Type B pancreatic cell (in vitro differentiated cells): ENCODE results near the gene TGFBR3L. TPM values are rescaled to one million over a fixed set of nuclear protein-coding genes. Genes with fewer than 3 reads are reported as not detected.

Source experiments
- DNase-seq: peaks from one replicate; pipeline ENCODE4 v3.0.0; 2021; ENCODE audit warnings: mixed read lengths; ENCODE audit not compliant: unreplicated experiment; ENCODE audit errors: extremely low spot score
- H3K27ac Mint-ChIP-seq: 2 replicates; pipeline ENCODE4 v1.8.0; 2021; ENCODE audit warnings: mild to moderate bottlenecking, mixed read lengths
- H3K27me3 Mint-ChIP-seq: 2 replicates; pipeline ENCODE4 v1.8.0; 2021; ENCODE audit warnings: mixed read lengths
- H3K36me3 Mint-ChIP-seq: 2 replicates; pipeline ENCODE4 v1.8.0; 2021; ENCODE audit warnings: mixed read lengths
- H3K4me1 Mint-ChIP-seq: one replicate; pipeline ENCODE4 v1.8.0; 2021; ENCODE audit warnings: mixed read lengths; ENCODE audit not compliant: unreplicated experiment
- H3K4me3 Mint-ChIP-seq: 2 replicates; pipeline ENCODE4 v1.8.0; 2021; ENCODE audit warnings: mild to moderate bottlenecking, mixed read lengths
- H3K9me3 Mint-ChIP-seq: 2 replicates; pipeline ENCODE4 v1.8.0; 2021; ENCODE audit warnings: mixed read lengths
- total RNA-seq: library from RNA; stranded (reverse); gene quantifications from 2 replicates; pipeline ENCODE4 v1.2.1, GENCODE V29; 2021; ENCODE audit warnings: low replicate concordance
- TF ChIP-seq, protein P1 (sequence below): fragments of 200-600 bp; sonication (generic); conservative IDR thresholded peaks from 2 replicates; pipeline ENCODE4 v1.5.0; 2021; ENCODE audit warnings: antibody characterized with exemption, mild to moderate bottlenecking

TGFBR3L gene
- total RNA-seq, 1 donor from 2014 or later, result 1.1 TPM

DNA sequence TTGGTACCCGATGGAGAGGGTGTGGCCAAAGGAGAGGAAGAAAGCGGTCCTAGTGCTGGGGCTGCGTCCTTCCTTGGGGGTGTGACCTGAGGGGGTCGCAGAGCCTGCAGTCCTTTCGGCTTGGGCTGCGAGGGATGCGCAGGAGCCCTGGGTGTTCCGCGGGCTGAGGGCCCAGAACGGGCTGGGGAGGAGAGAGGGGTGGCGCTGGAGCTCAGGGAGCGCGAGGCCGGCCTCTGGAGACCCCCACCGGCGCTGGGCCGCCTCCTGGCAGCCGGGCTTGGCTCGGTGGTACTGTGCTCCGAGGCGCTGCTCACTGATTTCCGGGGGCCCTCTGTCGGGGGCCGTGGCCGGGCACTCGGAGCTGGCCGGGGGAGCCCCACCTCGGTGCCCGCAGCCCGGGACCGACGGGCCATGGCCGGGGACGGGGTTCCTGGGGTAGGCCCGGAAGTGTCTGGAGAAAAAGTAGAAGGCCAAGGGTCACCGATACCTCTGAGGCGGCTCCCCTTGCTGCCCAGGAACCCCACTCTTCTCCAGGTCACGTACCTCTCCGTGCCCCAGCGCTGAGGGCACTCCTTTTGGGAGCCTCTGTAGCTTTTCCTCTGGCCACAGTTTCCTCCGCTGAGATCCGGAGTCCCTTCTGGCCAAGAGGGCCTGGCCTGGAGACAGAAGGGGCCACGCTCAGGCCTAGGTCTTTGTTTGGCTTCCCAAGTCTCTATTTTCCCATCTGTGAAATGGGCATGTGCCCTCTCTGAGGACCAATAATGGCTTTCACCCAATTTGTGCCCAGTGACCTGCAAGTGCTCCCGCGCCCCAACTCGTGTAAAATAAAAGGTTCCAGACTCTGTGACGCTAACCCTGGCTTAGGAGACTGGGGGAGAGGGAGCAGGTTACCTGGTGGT, 42.1 kb upstream of the TGFBR3L start:
- Mint-ChIP-seq H3K4me3 (peak overlapping the region; percentile 84), H3K4me1 (peaks cover 13% of the 10 kb centered on the region), H3K27me3 (peaks cover 35% of the 10 kb centered on the region), H3K9me3 (no peaks in the 10 kb centered on the region), H3K36me3 (peaks cover 4% of the 10 kb centered on the region), H3K27ac (peak overlapping the region; percentile 95)
- TF ChIP-seq, protein P1, sequence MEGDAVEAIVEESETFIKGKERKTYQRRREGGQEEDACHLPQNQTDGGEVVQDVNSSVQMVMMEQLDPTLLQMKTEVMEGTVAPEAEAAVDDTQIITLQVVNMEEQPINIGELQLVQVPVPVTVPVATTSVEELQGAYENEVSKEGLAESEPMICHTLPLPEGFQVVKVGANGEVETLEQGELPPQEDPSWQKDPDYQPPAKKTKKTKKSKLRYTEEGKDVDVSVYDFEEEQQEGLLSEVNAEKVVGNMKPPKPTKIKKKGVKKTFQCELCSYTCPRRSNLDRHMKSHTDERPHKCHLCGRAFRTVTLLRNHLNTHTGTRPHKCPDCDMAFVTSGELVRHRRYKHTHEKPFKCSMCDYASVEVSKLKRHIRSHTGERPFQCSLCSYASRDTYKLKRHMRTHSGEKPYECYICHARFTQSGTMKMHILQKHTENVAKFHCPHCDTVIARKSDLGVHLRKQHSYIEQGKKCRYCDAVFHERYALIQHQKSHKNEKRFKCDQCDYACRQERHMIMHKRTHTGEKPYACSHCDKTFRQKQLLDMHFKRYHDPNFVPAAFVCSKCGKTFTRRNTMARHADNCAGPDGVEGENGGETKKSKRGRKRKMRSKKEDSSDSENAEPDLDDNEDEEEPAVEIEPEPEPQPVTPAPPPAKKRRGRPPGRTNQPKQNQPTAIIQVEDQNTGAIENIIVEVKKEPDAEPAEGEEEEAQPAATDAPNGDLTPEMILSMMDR, result no peak
- DNase-seq, result peak; percentile 71

DNA sequence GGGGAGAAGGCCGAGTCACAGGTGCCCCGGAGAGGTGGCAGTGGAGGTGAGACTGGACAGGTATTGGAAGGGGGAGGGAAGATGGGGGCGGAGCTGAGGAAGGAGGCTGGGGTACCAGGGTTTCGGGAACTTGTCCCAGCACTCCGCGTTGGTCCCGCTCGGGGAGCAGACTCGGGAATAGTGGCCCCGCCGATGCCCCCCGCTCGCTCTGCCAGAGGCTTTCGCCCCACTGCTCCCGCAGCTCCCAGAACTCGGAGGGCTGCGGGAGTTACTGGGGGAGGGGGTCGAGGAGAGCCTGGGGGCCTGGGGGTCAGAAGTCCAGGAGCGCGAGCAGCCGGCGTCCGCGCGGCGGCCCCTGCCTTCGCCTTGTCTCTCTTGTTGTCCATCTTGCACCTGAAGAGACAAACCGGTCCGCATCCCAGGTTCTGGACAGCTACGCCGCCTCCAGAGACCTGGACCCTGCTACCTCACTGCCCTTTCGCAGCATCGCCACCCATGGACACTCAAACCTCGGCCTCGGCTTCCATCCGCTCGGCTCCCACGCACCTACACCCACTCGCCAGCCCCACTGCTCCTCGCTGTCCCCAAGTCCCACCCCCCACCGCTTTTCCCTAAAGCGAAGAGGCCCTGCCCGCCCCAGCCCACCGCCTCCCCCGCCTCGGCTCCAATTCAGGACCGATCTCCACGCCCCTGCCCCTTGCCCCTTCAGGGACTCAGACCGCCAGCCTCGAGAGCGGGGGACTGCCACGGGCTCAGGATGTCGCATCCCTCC, 41.1 kb upstream of the TGFBR3L start:
- DNase-seq, result no peak
- peaks cover 13% of the 10 kb centered on the region for H3K4me1 Mint-ChIP-seq
- peak overlapping the region; percentile 91 for H3K4me3 Mint-ChIP-seq
- TF ChIP-seq, protein P1, result no peak
- peaks cover 4% of the 10 kb centered on the region for H3K36me3 Mint-ChIP-seq
- peaks cover 35% of the 10 kb centered on the region for H3K27me3 Mint-ChIP-seq
- no peaks in the 10 kb centered on the region for H3K9me3 Mint-ChIP-seq
- peak overlapping the region; percentile 73 for H3K27ac Mint-ChIP-seq

DNA sequence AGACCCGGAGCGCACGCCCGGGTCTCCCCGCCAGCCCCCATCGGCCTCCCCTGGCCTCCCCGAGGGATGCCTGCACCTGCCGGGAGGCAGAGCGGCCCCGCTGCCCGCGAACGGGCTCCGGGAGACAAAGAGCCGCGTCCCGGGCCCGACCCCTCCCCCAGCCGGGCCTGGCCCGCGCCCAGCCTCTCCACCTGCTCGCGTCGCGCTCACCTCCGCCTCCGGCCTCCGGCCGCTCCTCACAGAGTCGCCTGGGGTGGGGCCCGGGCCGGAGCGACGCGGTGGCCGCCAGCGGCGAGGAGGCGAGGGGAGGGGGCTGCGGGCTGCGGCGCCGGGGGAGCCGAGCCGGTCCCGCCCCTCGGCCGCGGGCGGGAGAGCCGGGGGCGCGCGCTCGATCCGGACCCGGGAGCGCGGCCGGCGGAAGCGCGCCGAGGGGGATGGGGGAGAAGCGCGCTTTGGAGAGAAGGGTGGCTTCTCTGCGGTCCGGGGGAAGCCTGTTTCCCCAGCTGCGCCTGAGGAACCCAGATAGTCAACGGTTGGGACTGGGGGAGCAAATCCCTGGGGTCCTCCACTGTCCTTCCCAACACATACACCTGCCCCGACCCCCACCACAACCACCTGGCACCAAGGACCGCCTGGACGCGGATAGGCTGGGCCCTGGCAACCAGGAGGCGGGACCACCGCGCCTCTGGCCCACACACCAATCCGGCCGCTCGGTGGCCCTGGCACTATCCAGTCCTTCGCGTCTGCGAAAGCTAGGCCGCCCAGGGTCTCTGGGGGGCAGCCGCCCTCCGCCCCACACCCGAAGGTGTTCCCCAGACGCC, 40.3 kb upstream of the TGFBR3L start, which contains the start of gene PRR36:
TSS of gene PRR36 (minus strand) at position 315 of the 821 bp plus-strand sequence. CDS start 701 bp downstream, outside the sequence.
- peak; percentile 83 for DNase-seq
- TF ChIP-seq, protein P1, result no peak
- Mint-ChIP-seq H3K36me3 (peaks cover 4% of the 10 kb centered on the region), H3K27ac (peak within 1 kb of the TSS; percentile 73), H3K4me1 (peaks cover 13% of the 10 kb centered on the region), H3K27me3 (peaks cover 35% of the 10 kb centered on the region), H3K4me3 (peak within 1 kb of the TSS; percentile 91), H3K9me3 (no peaks in the 10 kb centered on the region)

DNA sequence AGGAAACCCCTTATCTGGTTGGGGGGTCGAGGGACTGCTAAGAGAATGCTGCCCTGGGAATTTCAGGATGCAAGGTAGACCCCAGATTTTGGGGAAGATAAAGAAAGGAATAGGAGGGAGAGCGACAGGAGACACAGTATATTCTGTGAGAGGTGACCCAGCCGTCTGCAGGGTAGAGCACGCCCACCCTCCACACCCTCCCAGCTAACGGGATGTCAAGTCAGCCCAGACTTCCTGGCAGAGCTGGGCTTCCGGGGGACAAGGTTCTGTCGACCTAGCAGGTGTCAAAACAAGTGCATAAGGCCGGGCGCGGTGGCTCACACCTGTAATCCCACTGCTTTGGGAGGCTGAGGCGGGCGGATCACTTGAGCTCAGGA, 39.7 kb upstream of the TGFBR3L start:
- Mint-ChIP-seq H3K27me3 (peaks cover 35% of the 10 kb centered on the region), H3K27ac (peak overlapping the region; percentile 71), H3K9me3 (no peaks in the 10 kb centered on the region), H3K4me1 (peaks cover 13% of the 10 kb centered on the region), H3K36me3 (peaks cover 4% of the 10 kb centered on the region), H3K4me3 (peak overlapping the region; percentile 84)
- no peak for DNase-seq
- TF ChIP-seq, protein P1, result no peak

DNA sequence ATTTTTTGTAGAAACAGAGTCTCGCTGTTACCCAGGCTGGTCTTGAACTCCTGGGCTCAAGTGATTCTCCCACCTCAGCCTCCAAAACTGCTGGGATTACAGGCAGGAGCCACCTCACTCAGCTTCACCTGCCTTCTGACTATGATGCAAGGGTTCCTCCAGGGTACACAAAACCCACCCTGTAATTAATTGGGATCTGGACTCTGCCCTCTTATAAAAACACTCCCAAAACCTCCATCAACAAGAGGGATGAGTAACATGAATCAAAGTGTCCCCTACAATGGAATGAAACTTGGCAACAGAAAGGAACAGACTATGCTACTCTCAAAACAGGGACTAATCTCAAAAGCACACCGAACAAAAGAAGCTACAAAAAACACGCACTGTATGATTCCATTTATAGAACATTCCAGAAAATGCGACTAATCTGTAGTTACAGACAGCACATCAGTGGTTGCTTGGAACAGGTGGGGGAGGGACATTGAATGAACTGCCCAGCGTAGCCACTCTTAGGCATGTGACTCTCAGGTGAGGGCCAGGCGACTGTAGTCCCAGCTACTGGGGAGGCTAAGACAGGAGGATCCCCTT, 37.3 kb upstream of the TGFBR3L start:
- DNase-seq, result no peak
- H3K36me3 Mint-ChIP-seq, result no peaks in the 10 kb centered on the region
- peak overlapping the region; percentile 33 for H3K4me3 Mint-ChIP-seq
- no peaks in the 10 kb centered on the region for H3K4me1 Mint-ChIP-seq
- TF ChIP-seq, protein P1, result no peak
- no peaks in the 10 kb centered on the region for H3K9me3 Mint-ChIP-seq
- H3K27ac Mint-ChIP-seq, result peak overlapping the region; percentile 15
- H3K27me3 Mint-ChIP-seq, result peaks cover 25% of the 10 kb centered on the region
